HepG2 (cell line): Measurements from ENCODE around the gene CFAP119. TPM values are rescaled to one million over a fixed set of nuclear protein-coding genes. Genes with fewer than 3 reads are reported as not detected.

ENCODE experiments used
- ATAC-seq: fragments of 200-7000 bp; cut with Tn5 transposase; 3 replicates; pipeline ENCODE4 v1.9.1; 2020; ENCODE audit warnings: mild to moderate bottlenecking, moderate library complexity
- BruUV-seq: library from RNA; stranded (reverse); fragments of 400-500 nt; replicated peaks from 2 replicates; lab custom pipeline; 2021; lab: Mats Ljungman, UMichigan
- CTCF ChIA-PET: fragments of 300-600 bp; formaldehyde crosslinking; extraction: SDS; loops from one replicate; lab custom pipeline; 2021; ENCODE audit warnings: low total read pairs, inconsistent platforms, low intra/inter-chr PET ratio; lab: Yijun Ruan, JAX
- POLR2A ChIA-PET: fragments of 350-600 bp; sonication (Branson Sonifier 250); formaldehyde crosslinking; loops from one replicate; lab custom pipeline; 2020; ENCODE audit warnings: antibody characterized with exemption, inconsistent platforms; lab: Yijun Ruan, JAX
- DNase-seq: peaks from one replicate; pipeline ENCODE4 v3.0.0-alpha.2; 2015; ENCODE audit warnings: low spot score
- FAIRE-seq: peaks from 3 replicates; lab custom pipeline; 2011; peaks lifted over from hg19 to GRCh38; lab: Jason Lieb, UNC
- H2AFZ ChIP-seq: one replicate; pipeline ENCODE4 v1.6.1; 2011; ENCODE audit warnings: low read length, inconsistent platforms
- H3K27ac ChIP-seq: fragments of 300-600 bp; 3 replicates; pipeline ENCODE4 v1.8.0; 2011; ENCODE audit warnings: mixed run types, mild to moderate bottlenecking, mixed read lengths, low read length, inconsistent platforms; ENCODE audit not compliant: insufficient read depth; ENCODE audit errors: extremely low read length
- H3K27me3 ChIP-seq, 2 experiments: fragments of 200-600 bp in 1 of 2; 2 replicates in 1 of 2; 3 replicates in 1 of 2; pipeline versions ENCODE4 v1.6.0 to v1.8.0; 2011; ENCODE audit warnings: low read length in 2 of 2, mild to moderate bottlenecking in 2 of 2, moderate library complexity in 2 of 2, inconsistent platforms in 1 of 2; ENCODE audit not compliant: insufficient read depth in 2 of 2, control insufficient read depth in 1 of 2
- H3K36me3 ChIP-seq, 2 experiments: fragments of 200-600 bp in 1 of 2; replicated peaks in 1 of 2; 2 replicates in 1 of 2; 3 replicates in 1 of 2; pipeline versions ENCODE4 v1.5.1 to v1.8.0; 2011; ENCODE audit warnings: low read length in 2 of 2, inconsistent platforms in 1 of 2; ENCODE audit not compliant: insufficient read depth in 2 of 2, control insufficient read depth in 1 of 2
- H3K4me1 ChIP-seq: 2 replicates; pipeline ENCODE4 v1.5.1; 2012; ENCODE audit warnings: low read length, inconsistent platforms; ENCODE audit not compliant: insufficient read depth
- H3K4me2 ChIP-seq: 2 replicates; pipeline ENCODE4 v1.6.0; 2011; ENCODE audit warnings: low read depth, low read length, inconsistent platforms
- H3K4me3 ChIP-seq, 3 experiments: fragments of 200-600 bp in 1 of 3; sonication (generic), shearing (Covaris generic) in 1 of 3; replicated peaks in 1 of 3; 2 replicates each; pipeline ENCODE4 v1.5.1; 2011 to 2016; ENCODE audit warnings: low read length in 3 of 3, inconsistent platforms in 2 of 3, low read depth in 2 of 3, mild to moderate bottlenecking in 2 of 3, control low read depth in 1 of 3, mixed read lengths in 1 of 3; ENCODE audit not compliant: insufficient read depth in 1 of 3
- H3K79me2 ChIP-seq: one replicate; pipeline ENCODE4 v1.6.1; 2011; ENCODE audit warnings: low read length, inconsistent platforms; ENCODE audit not compliant: insufficient read depth
- H3K9ac ChIP-seq: 2 replicates; pipeline ENCODE4 v1.6.0; 2011; ENCODE audit warnings: mild to moderate bottlenecking, low read depth, low read length, inconsistent platforms; ENCODE audit not compliant: insufficient read depth
- H3K9me3 ChIP-seq: 2 replicates; pipeline ENCODE4 v1.5.1; 2012; ENCODE audit warnings: mild to moderate bottlenecking, low read length
- H4K20me1 ChIP-seq: 2 replicates; pipeline ENCODE4 v1.6.0; 2011; ENCODE audit warnings: inconsistent platforms, mild to moderate bottlenecking, low read length, moderate library complexity; ENCODE audit not compliant: insufficient read depth
- AGO1 ChIP-seq: fragments of 200-400 bp; formaldehyde crosslinking; IDR thresholded peaks from 2 replicates; pipeline ENCODE4 v1.6.1; 2017; ENCODE audit warnings: mild to moderate bottlenecking, low read depth, low read length, moderate library complexity; ENCODE audit not compliant: poor library complexity, severe bottlenecking
- AGO2 ChIP-seq: fragments of 200-400 bp; formaldehyde crosslinking; optimal IDR thresholded peaks from 2 replicates; pipeline ENCODE3; 2017; ENCODE audit warnings: mild to moderate bottlenecking, low read depth, low read length, moderate library complexity
- E2F5 ChIP-seq: sonication (generic); formaldehyde crosslinking; conservative IDR thresholded peaks from 2 replicates; pipeline ENCODE4 v1.4.0; 2020; ENCODE audit warnings: missing genetic modification reagents
- ETV5 ChIP-seq: IDR thresholded peaks from 2 replicates; pipeline ENCODE4 v1.6.1; 2018; ENCODE audit warnings: missing biosample characterization, missing genetic modification reagents, inconsistent platforms, borderline replicate concordance
- MNT ChIP-seq: fragments of 450-650 bp; IDR thresholded peaks from 2 replicates; pipeline ENCODE4 v1.6.1; 2016
- NR3C1 ChIP-seq: sonication (generic); formaldehyde crosslinking; IDR thresholded peaks from 2 replicates; pipeline ENCODE4 v1.4.0; 2020; ENCODE audit warnings: missing genetic modification reagents
- ONECUT2 ChIP-seq: sonication (generic); formaldehyde crosslinking; IDR thresholded peaks from 2 replicates; pipeline ENCODE4 v1.4.0; 2020; ENCODE audit warnings: missing genetic modification reagents
- RBFOX2 ChIP-seq: fragments of 200-400 bp; formaldehyde crosslinking; IDR thresholded peaks from 2 replicates; pipeline ENCODE4 v1.6.1; 2017; ENCODE audit warnings: low read depth, mild to moderate bottlenecking, low read length
- ZNF513 ChIP-seq: sonication (generic); formaldehyde crosslinking; conservative IDR thresholded peaks from 2 replicates; pipeline ENCODE4 v1.5.0; 2020; ENCODE audit warnings: missing genetic modification reagents
- WGBS: methylation state at CpG from one replicate; pipeline ENCODE4 v1.1.6; 2017; ENCODE audit warnings: low lambda C conversion rate; 5-methylcytosine and 5-hydroxymethylcytosine counted together
- in situ Hi-C: cut with HindIII; loops from 2 replicates; pipeline ENCODE4 v1.10.0; 2017; ENCODE audit warnings: low pct_unique_long_range_greater_than_20kb; ENCODE audit not compliant: extremely low pct_ligation_motif_present
- intact Hi-C: fragments of 100-400 bp; cut with micrococcal nuclease; formaldehyde crosslinking; loops from one replicate; pipeline ENCODE4 v1.10.0; 2022; ENCODE audit not compliant: unreplicated experiment
- polyA plus RNA-seq, 8 experiments: library from polyadenylated mRNA; depleted of rRNA in 3 of 8; stranded (reverse) in 7 of 8; unstranded in 1 of 8; fragments of >200 nt; fragmentation: Illumina TruSeq in 4 of 8; extraction: Trizol in 4 of 8; gene quantifications; 2 replicates each; pipeline versions ENCODE4 v1.2.1 to v1.2.3, GENCODE V29; 2011 to 2016; ENCODE audit warnings: low read depth in 4 of 8, missing spikeins in 1 of 8, mixed read lengths in 1 of 8; ENCODE audit not compliant: insufficient read depth in 1 of 8
- total RNA-seq, 5 experiments: library from RNA; depleted of rRNA; stranded (reverse); fragments of >200 nt; fragmentation: Illumina TruSeq; extraction: Trizol; gene quantifications; 2 replicates each; pipeline ENCODE4 v1.2.3, GENCODE V29; 2016; ENCODE audit warnings: low read depth in 1 of 5

Gene CFAP119
- total and polyA plus RNA-seq, 2 of the 13 experiments (the other 11 are each of a cell fraction or from before 2014, with no cell fraction given): 6.4 TPM

DNA sequence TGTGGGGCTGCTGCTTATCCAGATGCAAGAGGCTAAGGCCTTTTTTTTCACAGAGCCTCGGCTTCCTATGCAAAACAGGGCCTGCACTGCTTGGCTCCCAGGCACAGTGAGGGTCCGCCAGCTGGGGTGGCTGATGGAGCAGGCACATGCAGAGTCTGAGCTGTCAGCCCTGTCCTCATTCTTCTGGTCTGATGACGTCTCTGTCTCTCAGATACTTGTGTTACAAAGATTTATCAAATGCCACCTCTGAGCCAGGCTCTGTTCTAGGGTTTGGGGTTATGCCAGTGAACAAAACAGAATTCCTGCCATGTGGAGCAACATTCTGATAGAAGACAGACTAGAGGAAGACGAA, 5.0 kb upstream of the CFAP119 start (continued):
- TF ChIP-seq E2F5 (CRISPR knock-in tag): no peak
- no peak for TF ChIP-seq NR3C1 (CRISPR knock-in tag)
- no peak for TF ChIP-seq AGO1

DNA sequence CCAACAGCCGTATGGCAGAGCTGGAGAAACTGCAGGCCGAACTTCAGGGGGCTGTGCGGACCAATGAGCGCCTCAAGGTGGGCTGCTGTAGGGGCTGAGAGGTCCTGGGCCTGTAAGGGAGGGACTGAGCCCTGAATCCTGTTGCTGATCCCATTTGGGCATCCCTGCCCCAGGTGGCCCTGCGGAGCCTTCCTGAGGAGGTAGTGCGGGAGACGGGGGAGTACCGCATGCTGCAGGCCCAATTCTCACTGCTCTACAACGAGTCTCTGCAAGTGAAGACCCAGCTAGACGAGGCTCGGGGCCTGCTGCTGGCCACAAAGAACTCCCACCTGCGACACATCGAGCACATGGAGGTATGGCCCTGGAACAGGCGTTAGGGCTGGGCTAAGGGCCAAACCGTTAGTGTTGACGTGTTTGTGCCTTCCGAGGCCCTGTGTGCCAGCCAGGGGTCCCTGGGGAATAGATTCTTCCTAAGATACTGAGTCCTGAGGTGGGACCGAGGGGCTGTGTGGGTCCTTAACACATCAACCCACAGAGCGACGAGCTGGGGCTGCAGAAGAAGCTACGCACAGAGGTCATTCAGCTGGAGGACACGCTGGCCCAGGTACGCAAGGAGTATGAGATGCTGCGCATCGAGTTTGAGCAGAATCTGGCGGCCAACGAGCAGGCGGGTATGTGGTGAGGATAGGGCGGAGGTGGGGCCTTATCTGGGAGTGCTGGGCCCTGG, 4.5 kb upstream of the CFAP119 start:
- no TSS peak for BruUV-seq
- Histone ChIP-seq H4K20me1 (no peaks in the 10 kb centered on the region), H3K27me3 (no peaks in the 10 kb centered on the region; a peak in 1 of 5 replicates), H3K4me1 (peaks cover 18% of the 10 kb centered on the region), H3K9me3 (no peaks in the 10 kb centered on the region), H3K36me3 (peaks cover 55 to 73% of the 10 kb centered on the region in 2 experiments), H3K79me2 (peaks cover 19% of the 10 kb centered on the region), H3K4me2 (no peak overlapping the region), H3K27ac (no peak overlapping the region), H3K9ac (no peak overlapping the region), H2AFZ (no peak overlapping the region), H3K4me3 (no peak overlapping the region)
- DNase-seq: no peak
- in situ Hi-C loops (no loop called here), intact Hi-C loops (no loop called here)
- POLR2A ChIA-PET: interaction anchor here (0.6 to 1.5 kb wide), 3 partner anchors 8 to 135 kb away, joined by 3 to 6 read pairs (median 4); partner anchors contain the start of gene PHKG2
- FAIRE-seq: no peak
- no peak for TF ChIP-seq ETV5 (CRISPR knock-in tag)
- no peak for TF ChIP-seq MNT
- peak; percentile 41; the same call in 1 of the 2 replicates for TF ChIP-seq RBFOX2
- no peak for TF ChIP-seq ONECUT2
- no peak for TF ChIP-seq ZNF513 (CRISPR knock-in tag)
- peak; percentile 45 for TF ChIP-seq AGO2
- WGBS: 97% methylated on average over 29 of the region's 29 CpGs
- CTCF ChIA-PET: no interaction called here
- no peak for ATAC-seq
